Skeletal muscle tissue (tissue), 4 donors: Measurements from ENCODE around the gene ZFP69. TPM values are rescaled to one million over a fixed set of nuclear protein-coding genes. Genes with fewer than 3 reads are reported as not detected.

ENCODE experiments used
- H3K27ac ChIP-seq: one replicate; pipeline ENCODE4 v1.7.0; 2013; ENCODE audit warnings: mild to moderate bottlenecking, low read depth, low read length, inconsistent platforms
- H3K27me3 ChIP-seq, 3 donors: one replicate each; pipeline ENCODE4 v1.7.0; 2013; ENCODE audit warnings: low read length in 3 of 3; ENCODE audit not compliant: control insufficient read depth in 3 of 3, insufficient read depth in 3 of 3
- H3K36me3 ChIP-seq, 3 donors: one replicate each; pipeline ENCODE4 v1.7.0; 2013; ENCODE audit warnings: low read length in 3 of 3; ENCODE audit not compliant: control insufficient read depth in 3 of 3, insufficient read depth in 3 of 3
- H3K4me1 ChIP-seq, 3 donors: one replicate each; pipeline ENCODE4 v1.7.0; 2013; ENCODE audit warnings: low read length in 3 of 3, mild to moderate bottlenecking in 3 of 3; ENCODE audit not compliant: control insufficient read depth in 3 of 3, insufficient read depth in 3 of 3
- H3K4me3 ChIP-seq, 3 donors: one replicate each; pipeline ENCODE4 v1.7.0; 2013; ENCODE audit warnings: low read length in 3 of 3
- H3K9ac ChIP-seq, 3 donors: one replicate each; pipeline ENCODE4 v1.7.0; 2013; ENCODE audit warnings: low read length in 3 of 3, mild to moderate bottlenecking in 3 of 3, moderate library complexity in 2 of 3, low read depth in 1 of 3
- H3K9me3 ChIP-seq, 3 donors: one replicate each; pipeline ENCODE4 v1.7.0; 2013; ENCODE audit warnings: low read length in 3 of 3; ENCODE audit not compliant: control insufficient read depth in 3 of 3
- total RNA-seq: library from RNA; depleted of rRNA; stranded (reverse); fragments of >200 nt; gene quantifications from one replicate; pipeline ENCODE4 v1.2.3, GENCODE V29; 2014
- donor health status: Osteomylitis.

Gene ZFP69
- total RNA-seq, 1 donor from 2014 or later: 3.7 TPM

DNA sequence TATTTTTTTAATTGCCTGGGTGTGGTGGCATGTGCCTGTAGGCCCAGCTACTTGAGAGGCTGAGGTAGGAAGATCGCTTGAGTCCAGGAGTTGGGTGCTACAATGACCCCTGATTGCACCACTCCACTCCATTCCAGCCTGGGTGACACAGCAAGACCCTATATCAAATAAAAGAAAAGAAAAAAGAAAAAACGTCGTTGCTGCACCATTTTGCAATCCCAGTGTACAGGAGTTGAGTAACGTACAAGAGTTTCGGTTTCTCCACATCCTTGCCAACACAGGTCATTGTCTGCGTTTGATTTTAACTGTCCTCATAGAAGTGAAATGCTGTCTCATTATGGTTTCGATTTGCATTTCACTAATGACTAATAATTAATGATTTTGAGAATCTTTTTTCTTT is 62.2 kb downstream of the ZFP69 start:
- Histone ChIP-seq H3K4me1 (no peaks in the 10 kb centered on the region), H3K36me3 (peaks cover 0 to 15% (median 14%) of the 10 kb centered on the region in 3 donors), H3K9me3 (no peaks in the 10 kb centered on the region), H3K9ac (no peak overlapping the region), H3K27me3 (no peaks in the 10 kb centered on the region), H3K4me3 (no peak overlapping the region), H3K27ac (no peak overlapping the region)

Other genes starting within 250 kb of the ZFP69 start
- gene TMCO2, start 229.4 kb upstream of the ZFP69 start, total RNA-seq: not detected
- 33.4 TPM for gene ZMPSTE24, start 219.1 kb upstream of the ZFP69 start, total RNA-seq
- gene COL9A2, start 160.0 kb upstream of the ZFP69 start, total RNA-seq: 7.8 TPM
- 9.9 TPM for gene SMAP2, start 103.6 kb upstream of the ZFP69 start, total RNA-seq
- gene ZFP69B, start 26.8 kb upstream of the ZFP69 start, total RNA-seq: under 0.01 TPM
- 6.3 TPM for gene EXO5, start 31.5 kb downstream of the ZFP69 start, total RNA-seq
- gene ZNF684, start 54.3 kb downstream of the ZFP69 start, total RNA-seq: 2.1 TPM
- gene RIMS3, start 188.4 kb downstream of the ZFP69 start, total RNA-seq: 0.52 TPM
- 28.2 TPM for gene NFYC, start 214.4 kb downstream of the ZFP69 start, total RNA-seq